AG08395 (cell line): Measurements from ENCODE around the gene USP2.

ENCODE experiments used
- DNase-seq: peaks from one replicate; pipeline ENCODE4 v3.0.0; 2012; ENCODE audit warnings: mixed read lengths, low spot score

The USP2 gene

GRCh38 chr11:119342362-119343130 lies 38.9 kb downstream of the USP2 start:
- DNase-seq = no peak

GRCh38 chr11:119342023-119342300 lies 39.5 kb downstream of the USP2 start:
- no peak for DNase-seq

GRCh38 chr11:119341222-119342022 lies 40.1 kb downstream of the USP2 start:
- DNase-seq = no peak

GRCh38 chr11:119340335-119341221 lies 40.9 kb downstream of the USP2 start, which contains the start of gene C1QTNF5:
Gene C1QTNF5, minus strand, starts transcription at chr11:119340883. Its CDS starts 486 bp downstream, at chr11:119340397.
- peak; percentile 83 for DNase-seq

GRCh38 chr11:119339589-119340334 lies 41.7 kb downstream of the USP2 start:
- DNase-seq = peak; percentile 81

- DNase-seq = no peak
Observed at GRCh38 chr11:119338965-119339588, 42.4 kb downstream of the USP2 start.

- DNase-seq = peak; percentile 83
Observed at GRCh38 chr11:119338318-119338890, 43.1 kb downstream of the USP2 start.

GRCh38 chr11:119337581-119338317 lies 43.7 kb downstream of the USP2 start:
- peak; percentile 47 for DNase-seq

- DNase-seq = no peak
Observed at GRCh38 chr11:119336744-119337469, 44.6 kb downstream of the USP2 start.

- DNase-seq = no peak
Observed at GRCh38 chr11:119335655-119336543, 45.6 kb downstream of the USP2 start.

GRCh38 chr11:119335091-119335654 lies 46.3 kb downstream of the USP2 start:
- no peak for DNase-seq

GRCh38 chr11:119334174-119334930 lies 47.1 kb downstream of the USP2 start, which contains the start of gene RNF26:
Gene RNF26, plus strand, starts transcription at chr11:119334527. Its CDS starts 596 bp downstream, at chr11:119335123.
- peak; percentile 100 for DNase-seq

- DNase-seq = no peak
Observed at GRCh38 chr11:119332111-119332765, 49.3 kb downstream of the USP2 start.

- DNase-seq = no peak
Observed at GRCh38 chr11:119330237-119330636, 51.3 kb downstream of the USP2 start.

- no peak for DNase-seq
Observed at GRCh38 chr11:119329320-119329719, 52.2 kb downstream of the USP2 start.

GRCh38 chr11:119324189-119324588 lies 57.3 kb downstream of the USP2 start:
- no peak for DNase-seq
